HG02973 (cell line): ENCODE data around the gene OR9A2.

ENCODE experiments used
- ATAC-seq: cut with Tn5 transposase; IDR thresholded peaks from one replicate; pipeline ENCODE4 v1.9.1; 2021; ENCODE audit warnings: moderate library complexity; ENCODE audit not compliant: unreplicated experiment

OR9A2 gene, protein sequence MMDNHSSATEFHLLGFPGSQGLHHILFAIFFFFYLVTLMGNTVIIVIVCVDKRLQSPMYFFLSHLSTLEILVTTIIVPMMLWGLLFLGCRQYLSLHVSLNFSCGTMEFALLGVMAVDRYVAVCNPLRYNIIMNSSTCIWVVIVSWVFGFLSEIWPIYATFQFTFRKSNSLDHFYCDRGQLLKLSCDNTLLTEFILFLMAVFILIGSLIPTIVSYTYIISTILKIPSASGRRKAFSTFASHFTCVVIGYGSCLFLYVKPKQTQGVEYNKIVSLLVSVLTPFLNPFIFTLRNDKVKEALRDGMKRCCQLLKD

DNA sequence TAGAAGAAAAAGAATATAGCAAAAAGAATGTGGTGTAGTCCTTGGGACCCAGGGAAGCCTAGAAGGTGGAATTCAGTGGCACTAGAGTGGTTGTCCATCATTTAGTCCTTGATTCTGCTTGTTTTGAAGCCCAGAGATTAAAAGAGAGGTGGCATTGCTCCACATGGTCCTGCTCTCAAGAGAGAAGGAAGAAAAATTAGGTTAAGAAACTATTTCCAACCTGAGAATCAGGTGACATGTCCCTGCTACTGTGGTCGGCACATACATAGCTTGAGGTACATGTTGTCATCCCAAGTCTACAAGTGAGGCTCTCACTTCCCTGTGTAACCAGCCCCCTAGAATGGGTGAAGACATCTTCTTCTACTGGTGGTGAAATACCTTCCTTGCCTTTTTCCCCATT is at the start of gene OR9A2:
Gene OR9A2 (minus strand): TSS at position 101 of the 400 bp plus-strand sequence. CDS start 0 bp downstream, at position 101.
- ATAC-seq: no peak

DNA sequence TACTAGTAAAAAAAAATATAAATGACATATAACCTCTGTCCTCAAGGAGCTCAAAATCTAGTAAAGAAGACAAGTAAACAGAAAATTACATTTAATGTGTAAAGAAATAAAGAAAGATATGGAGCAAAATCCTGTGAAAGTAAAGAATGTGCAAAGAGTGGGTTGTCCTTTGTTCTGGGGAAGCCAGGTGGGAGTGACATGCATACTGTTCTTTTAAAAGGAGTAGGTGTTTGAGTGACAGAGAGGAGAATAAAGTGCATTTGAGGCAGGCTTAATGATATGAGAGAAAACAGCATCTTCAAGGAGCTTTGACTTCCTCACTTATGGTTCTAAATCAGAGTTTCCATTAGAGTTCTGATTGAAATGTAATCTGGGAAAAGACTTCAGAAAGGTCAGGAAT is 47.2 kb upstream of the OR9A2 start:
- no peak for ATAC-seq

DNA sequence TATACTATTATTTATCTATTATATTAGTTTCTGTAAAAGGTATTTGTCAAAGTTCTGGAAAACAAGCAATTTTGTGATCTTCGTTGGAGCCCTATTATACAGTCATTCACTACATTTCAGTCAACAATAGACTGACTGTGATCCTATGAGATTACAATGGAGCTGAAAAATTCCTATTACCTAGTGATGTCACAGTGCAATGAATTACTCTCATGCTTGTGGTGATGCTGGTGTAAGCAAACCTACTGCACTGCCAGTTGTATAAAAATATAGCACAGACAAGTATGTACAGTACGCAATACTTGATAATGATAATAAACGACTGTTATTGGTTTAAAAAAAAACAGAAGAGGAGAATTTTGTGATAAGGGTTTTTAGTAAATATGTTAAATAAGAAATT is 46.6 kb upstream of the OR9A2 start:
- no peak for ATAC-seq

DNA sequence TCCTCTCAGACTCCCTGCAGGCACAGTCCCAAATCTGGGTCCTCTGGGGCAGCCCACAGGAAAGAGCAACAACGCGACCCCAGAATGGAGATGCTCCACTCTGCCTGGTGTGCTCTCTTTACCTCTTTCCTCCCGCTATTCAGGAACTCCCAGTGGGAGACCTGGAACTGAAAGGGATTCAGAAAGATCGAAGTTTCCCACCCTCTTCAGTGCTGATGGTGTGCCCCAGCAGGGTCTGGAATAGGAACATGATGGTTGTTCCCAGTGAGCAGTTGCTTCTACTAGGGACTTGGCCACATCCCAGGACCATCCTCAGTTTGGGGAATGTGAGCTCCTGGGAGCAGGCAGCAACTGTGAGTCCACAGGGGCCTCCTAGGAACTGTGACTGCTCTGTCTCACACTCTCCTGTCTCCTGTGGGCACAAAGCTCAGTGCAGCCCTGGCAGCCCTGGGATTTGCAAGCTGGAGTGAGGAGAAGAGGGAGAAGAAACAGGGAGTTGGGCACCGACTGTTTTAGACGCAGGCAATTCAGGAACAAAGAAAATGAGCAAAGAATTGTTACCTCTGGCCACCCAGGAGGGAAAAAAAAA is 43.1 kb upstream of the OR9A2 start:
- no peak for ATAC-seq

DNA sequence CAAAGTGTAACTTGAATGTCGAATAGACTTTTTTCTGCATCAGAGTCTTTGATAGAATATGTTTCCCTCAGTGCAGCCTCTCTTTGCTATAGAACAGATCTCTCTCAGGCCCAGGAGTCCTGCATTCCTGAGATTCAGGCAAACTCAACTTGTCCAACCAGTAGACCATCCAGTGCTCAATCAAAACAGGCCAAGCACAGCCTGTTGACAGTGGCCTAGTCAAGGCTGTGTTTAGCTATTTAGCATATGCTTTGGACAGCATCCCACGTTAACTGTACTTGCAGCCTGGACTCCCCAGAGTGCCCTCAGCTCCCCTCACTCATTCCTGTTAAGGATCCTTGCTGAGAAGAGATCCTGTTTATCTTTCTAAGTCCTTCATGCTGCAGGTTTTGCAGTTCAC is 41.5 kb upstream of the OR9A2 start:
- no peak for ATAC-seq

DNA sequence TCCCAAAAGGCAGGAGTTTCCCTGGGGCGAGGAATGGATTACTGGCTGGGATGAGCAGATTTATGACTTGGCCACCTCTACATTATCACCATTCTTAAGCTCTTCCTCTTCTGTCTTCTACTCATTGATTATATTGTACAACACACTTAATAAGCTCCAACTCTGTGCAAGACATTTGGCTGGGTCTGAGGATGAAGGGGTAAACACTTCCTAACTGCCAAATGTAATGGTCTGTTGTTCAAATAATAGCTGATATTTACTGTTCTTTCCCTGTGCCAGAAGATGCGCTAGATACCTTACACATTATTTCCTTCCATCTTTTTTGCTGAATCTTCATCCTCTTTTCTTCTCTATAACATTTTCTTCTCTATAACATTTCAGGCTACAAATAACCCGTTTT is 36.8 kb upstream of the OR9A2 start:
- no peak for ATAC-seq

DNA sequence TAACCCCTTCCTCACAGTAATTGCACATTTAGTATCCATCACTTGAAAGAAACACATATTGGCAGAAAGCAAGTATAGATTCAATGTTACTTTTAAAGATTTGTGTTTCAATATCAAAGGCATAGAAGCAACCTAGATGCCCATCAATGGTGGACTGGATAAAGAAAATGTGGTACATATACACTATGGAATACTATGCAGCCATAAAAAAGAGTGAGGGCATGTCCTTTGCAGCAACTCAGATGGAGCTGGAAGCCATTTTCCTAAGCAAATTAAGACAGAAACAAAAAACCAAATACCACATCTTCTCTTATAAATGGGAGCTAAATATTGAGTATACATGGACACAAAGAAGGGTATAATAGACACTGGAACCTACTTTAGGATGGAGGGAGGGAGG is 28.8 kb upstream of the OR9A2 start:
- ATAC-seq: no peak

DNA sequence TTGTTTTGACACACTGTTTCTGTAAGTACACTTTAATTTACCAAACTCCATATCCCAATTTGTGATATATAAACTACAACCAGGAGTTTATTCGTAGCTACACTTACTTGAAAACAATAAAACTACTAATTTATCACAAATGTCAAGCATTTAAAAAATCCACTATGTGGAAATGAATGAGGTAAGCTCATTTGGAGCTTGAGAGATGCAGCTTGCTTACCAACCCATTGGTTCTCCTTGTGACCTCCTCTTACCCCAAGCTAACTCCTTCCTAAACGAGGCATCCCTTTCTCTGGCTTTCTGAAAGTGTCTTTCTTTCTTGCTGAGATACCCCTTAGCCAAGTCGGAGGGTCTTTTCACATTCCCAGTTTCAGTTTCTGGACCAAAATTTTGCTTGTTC is 27.7 kb upstream of the OR9A2 start:
- ATAC-seq: no peak

DNA sequence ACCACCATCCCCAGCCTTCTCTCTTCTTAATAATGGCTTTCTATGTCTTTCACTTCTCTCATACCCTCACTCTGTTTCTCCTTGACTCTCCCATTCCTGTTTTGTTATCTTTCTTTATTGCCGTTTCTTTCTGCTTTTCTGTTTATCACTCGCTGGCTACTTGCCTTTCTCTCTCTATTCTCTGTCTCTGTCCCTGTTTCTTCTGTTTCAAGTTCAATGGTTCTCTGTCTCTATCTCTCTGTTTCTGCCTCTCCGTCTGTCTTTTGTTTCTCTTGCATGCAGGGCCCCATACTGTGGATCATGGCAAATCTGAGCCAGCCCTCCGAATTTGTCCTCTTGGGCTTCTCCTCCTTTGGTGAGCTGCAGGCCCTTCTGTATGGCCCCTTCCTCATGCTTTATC is 25.1 kb upstream of the OR9A2 start, which contains the start of gene OR6V1:
Gene OR6V1 (plus strand): TSS at position 301 of the 400 bp plus-strand sequence. CDS start 0 bp downstream, at position 301.
- no peak for ATAC-seq

DNA sequence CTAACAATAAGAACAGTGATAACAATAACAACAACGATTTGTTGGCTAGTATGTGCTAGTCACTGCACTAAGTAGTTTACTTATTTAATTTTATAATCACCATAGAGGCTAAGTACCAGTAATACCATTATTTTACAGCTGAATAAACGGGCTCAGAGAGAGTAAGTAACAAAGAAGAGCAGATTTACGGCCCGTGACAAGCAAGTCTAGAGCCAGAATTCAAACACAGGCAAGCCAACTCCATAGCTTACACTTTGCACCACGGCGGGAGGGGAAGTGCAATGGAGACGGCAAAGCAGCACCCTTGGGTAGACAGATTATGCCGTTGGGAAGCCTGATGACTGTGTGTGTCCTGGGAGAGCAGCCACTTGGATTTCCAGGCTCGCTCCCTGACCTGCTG is 24.0 kb upstream of the OR9A2 start:
- ATAC-seq: no peak

DNA sequence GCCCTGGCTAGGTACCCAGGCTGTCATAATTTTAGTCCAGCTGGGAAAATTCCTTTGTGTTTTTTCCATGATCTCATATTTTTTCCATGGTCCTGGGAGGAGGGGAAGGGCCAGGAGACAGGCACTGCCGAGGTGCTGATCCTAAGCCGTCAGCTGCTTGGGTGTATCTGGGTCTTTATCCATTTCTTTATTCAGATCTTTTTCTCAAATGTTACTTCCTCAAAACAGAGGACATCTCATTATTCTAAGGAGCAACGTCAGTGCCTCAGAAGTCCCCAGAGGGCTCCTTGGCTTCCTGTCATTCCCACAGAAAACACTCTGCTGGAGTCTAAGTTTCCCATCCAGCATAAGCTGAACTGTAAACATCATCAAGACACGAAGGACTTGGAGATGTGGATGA is 22.4 kb upstream of the OR9A2 start:
- ATAC-seq: no peak

DNA sequence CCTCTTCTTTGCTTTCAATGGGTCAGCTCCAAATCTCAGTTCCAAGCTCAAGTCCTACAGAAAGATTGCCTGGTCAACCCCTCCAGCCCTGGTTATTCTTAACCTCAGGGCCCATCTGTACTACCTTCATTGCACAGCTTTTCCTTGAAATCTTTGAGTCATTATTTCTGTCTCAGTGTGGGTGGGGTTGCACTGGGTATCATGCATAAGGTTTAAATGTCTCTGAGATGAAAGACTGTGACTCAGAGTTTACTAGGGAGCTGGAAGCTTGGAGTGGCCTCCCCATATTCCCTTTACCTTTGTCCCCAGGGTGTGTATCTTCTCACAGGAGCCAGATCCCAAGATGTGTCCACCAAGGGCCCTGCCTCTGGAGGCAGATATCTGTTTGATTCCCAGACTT is 21.9 kb upstream of the OR9A2 start:
- no peak for ATAC-seq

DNA sequence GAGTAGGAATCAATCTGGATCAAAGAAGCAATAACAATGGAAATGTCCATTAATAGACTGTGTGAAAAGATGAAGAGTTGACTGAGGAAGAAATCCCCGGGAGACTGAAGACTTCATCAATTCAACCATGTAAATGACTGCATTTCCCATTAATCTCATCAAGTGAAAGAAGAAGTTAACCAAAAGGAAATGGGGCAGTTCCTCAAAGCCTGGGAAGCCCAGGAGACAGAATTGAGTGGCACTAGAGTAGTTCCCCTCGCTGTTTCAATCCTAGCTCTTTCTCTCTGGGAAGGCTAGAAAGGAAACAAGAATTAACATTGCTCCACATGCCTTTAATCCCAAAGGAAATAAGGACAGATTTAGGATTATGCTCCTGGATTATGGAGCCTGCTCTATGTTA is 20.4 kb upstream of the OR9A2 start:
- ATAC-seq: no peak

DNA sequence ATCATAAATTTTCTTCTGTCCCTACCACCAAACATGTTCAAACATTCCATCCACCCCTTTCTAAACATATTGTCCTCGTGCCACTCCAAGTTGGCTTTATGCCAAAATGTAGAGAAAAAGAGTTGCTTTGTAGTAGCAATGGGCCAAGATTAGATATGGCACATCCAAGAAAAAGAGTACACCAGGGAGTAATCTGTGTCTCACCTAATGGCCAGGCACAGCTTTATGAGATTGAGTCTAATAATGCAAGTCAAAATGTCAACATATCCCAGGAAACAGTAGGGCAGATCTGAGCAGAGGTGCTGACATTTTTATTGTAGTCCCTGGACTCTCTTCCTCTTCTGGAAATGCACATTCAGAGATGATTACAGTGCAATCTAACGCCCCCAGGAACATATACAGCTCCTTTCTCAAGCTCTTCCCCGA is 19.5 kb upstream of the OR9A2 start:
- ATAC-seq: no peak

DNA sequence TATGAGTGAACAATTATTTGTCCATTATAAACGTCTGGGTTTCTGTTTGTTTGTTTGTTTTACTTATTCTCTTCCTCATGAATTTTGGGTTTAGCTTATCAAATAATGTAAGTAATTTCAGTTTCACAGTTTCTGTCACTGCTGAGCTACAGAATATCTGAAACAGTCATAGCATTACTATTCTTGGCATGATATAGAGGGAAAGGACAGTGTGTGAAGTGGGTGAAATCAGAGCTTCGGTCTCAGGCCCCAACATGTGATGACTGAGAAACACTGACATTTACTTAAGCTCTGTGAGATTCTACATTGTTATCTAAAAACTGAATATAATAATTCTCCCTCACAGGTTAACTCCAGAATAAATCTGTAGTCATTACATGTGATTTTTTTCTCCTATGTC is 16.5 kb upstream of the OR9A2 start:
- ATAC-seq: no peak

DNA sequence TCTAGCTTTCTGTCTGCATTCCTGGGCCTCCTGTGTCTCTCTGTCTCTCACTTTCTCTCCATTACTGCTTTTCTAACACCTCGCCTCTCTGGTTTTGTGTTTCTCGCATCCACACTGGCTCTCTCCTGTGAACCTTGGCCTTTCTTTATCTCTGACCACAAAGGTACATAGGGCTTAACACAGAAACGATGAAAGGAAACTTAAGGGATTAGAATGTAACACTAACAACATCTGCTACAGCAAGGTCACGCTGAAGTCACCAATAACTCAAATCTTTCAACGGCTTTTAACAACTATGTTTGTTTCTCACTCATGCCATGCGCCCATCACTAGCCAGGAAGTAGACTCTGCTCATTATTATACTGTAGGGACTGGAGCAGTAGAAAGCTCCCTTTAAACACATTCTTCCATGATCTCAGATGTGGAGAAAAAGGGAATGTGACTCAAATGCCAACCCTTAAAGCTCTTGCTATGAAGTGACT is 15.9 kb upstream of the OR9A2 start:
- ATAC-seq: no peak

DNA sequence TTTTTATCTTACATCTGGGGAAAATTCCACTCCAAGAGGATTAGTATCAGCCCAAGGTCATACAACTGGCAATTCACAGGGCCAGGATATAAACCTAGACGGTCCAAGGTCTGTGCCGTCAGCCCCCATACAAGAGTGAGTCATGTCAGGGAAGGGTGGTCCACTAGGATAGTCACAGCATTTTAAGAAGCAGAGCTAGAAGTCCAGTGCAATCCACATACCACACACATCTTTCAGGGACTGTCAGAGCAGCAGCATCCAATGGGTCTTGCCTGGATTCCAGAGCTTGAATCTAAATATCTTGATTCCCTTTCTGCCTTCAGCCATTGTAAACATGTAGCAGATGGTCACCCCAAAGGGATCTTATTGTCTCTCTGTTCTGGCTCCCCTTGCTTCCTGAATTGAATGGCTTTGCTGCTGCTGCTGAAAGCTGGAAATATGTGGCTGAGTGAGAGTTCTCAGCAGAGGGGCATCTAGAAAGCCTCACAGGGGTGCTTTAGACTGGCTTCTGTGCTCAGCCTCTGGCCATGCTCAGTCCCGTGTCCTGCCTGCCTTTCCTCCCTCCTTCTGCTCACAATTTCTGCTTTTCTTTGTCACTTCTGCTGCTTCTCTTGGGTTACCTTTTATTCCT is 15.3 kb upstream of the OR9A2 start:
- no peak for ATAC-seq

DNA sequence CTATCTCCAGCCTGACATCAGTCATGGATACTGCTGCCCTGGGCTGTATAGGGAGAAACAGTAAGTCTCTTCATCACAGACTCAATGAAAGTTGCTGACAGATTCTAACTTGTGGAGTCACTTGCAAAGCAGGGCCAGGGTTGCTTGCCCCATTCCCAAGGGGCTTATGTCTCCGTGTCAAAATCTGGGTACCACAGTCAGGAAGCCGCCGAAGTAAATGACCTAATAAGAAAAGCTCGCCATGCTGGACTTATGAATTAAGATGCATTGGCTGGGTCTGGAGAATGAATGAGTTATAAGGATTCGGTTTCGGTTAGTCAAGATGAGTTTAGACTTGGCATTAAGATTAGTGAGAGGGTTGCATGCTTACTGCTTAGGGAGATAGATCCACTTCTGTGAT is 14.4 kb upstream of the OR9A2 start:
- no peak for ATAC-seq

DNA sequence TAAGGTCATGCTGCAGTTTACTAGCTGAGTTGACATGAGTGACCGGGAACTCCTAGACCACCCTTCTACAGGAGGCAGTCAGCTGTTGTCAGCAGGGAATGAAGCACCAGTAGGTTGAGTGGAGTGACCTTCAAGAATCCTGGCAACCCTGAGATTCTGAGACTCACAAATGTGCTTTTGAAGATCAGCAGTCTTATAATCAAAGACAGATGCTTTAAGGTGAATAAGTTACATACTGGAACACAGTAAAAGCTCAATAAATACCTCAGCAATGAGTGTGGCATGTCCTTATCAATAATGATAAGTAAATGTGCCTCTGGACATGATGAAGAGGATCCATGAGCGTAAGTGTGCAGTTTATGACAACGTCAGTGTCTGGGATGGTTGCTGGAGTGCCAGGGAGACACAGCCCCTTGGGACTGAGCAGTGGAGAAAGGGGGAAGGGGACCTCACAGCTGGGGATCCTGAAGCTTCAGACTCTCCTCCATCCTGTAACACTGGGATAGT is 13.3 kb upstream of the OR9A2 start:
- no peak for ATAC-seq

DNA sequence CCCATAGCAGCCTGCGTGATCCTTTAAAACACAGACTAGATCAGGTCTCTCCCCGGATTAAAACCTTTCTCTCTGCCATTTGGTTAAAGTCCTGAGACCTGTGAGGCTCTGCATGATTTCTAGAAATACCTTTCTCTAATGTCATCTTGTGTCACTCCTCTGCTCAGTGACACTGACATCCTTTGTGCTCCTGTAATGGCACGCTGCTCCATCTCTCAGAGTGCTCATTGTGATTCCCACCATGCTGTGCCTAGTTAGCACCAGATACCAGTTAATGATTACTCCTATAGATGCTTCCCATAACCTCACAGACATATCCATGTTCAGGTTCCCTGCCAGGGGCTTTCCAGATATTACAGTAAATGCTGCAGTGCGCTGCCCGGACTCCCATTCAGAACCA is 11.7 kb upstream of the OR9A2 start:
- no peak for ATAC-seq

DNA sequence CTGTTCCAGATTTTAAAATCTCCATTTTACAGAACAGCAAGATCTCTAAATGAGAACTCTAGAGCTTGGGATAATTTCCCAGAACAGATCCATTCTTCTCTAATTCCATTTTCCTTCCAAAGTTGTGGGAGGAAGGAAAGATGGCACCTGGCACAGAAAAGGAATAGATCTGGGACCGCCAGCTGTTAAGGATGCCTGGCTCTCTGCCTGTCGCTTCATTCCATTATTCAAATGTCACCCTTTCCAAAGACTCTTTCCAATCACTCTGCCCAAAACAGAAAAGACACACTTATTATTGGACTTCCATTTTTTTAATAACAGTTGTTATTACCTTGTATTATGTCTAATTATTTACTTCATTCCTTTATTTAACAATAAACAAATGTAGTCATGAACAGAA is 751 bp upstream of the OR9A2 start:
- ATAC-seq: no peak

DNA sequence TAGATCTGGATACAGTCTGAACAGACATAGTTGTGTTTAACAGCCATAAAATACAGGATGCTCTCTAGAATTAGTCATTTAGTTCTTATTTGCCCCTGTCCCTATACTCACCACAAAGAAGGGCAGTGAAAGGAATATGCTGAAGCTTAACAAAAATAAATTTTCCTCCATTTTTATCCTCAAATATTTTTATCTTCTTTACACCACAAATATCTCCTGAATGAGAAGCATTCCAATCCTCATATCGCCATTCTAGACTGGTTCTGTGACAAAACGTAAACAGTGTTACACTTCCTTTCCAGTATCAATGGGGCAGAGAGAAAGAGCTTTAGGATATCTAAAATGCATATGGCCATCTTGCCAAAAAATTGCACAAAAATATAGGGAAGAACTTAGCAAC is 1.6 kb downstream of the OR9A2 start:
- no peak for ATAC-seq
